ENCODE measurements around the gene TFAP2D. TPM values are rescaled to one million over a fixed set of nuclear protein-coding genes. Genes with fewer than 3 reads are reported as not detected.

TFAP2D gene
- total RNA-seq, 6 experiments from 2014 or later, result not detected

- no peak for DNase-seq
These were observed 4.6 kb downstream of the TFAP2D start for GRCh38 chr6:50717734-50718457.

GRCh38 chr6:50718566-50718965 lies 5.2 kb downstream of the TFAP2D start:
- H3K27ac ChIP-seq, result no peak overlapping the region
- H3K9me3 ChIP-seq, result no peaks in the 10 kb centered on the region
- no peak for TF ChIP-seq CTCF (IDR thresholded peaks at IDR 0.05)
- TF ChIP-seq POLR2A (IDR thresholded peaks at IDR 0.05), result no peak
- no peak overlapping the region for H3K4me3 ChIP-seq
- H3K36me3 ChIP-seq, result no peaks in the 10 kb centered on the region
- ATAC-seq, result no peak
- no peak for DNase-seq
- intact Hi-C loops (cut with DNase I), result no loop called here
- no peaks in the 10 kb centered on the region for H3K4me1 ChIP-seq
- H3K27me3 ChIP-seq, result peaks cover 0 to 5% of the 10 kb centered on the region in 2 donors
- WGBS (ENCODE audit: insufficient coverage, low coverage, low lambda C conversion rate, missing lambda C conversion rate), result 5% methylated on average over 2 of the region's 2 CpGs

More at GRCh38 chr6:50717734-50718457, 4.6 kb downstream of the TFAP2D start:
- WGBS (ENCODE audit: insufficient coverage, low coverage, low lambda C conversion rate, missing lambda C conversion rate), result 4% methylated on average over 9 of the region's 9 CpGs
- H3K27me3 ChIP-seq, result peaks cover 0 to 5% of the 10 kb centered on the region in 2 donors
- intact Hi-C loops (cut with DNase I), result no loop called here
- no peaks in the 10 kb centered on the region for H3K9me3 ChIP-seq
- H3K27ac ChIP-seq, result no peak overlapping the region
- no peaks in the 10 kb centered on the region for H3K4me1 ChIP-seq
- H3K4me3 ChIP-seq, result no peak overlapping the region
- TF ChIP-seq POLR2A (IDR thresholded peaks at IDR 0.05) (no peak), CTCF (IDR thresholded peaks at IDR 0.05) (no peak)
- ATAC-seq, result no peak
- H3K36me3 ChIP-seq, result no peaks in the 10 kb centered on the region

- WGBS (ENCODE audit: insufficient coverage, low coverage, low lambda C conversion rate, missing lambda C conversion rate), result 5% methylated on average over 10 of the region's 10 CpGs
- intact Hi-C loops (cut with DNase I), result no loop called here
- H3K9me3 ChIP-seq, result no peaks in the 10 kb centered on the region
- no peak overlapping the region for H3K4me3 ChIP-seq
- ATAC-seq (peak in 1 of 4 donors; percentile 30), DNase-seq (no peak)
- no peaks in the 10 kb centered on the region for H3K36me3 ChIP-seq
- TF ChIP-seq POLR2A (IDR thresholded peaks at IDR 0.05) (no peak), CTCF (IDR thresholded peaks at IDR 0.05) (no peak)
- H3K27me3 ChIP-seq, result peaks cover 0 to 5% of the 10 kb centered on the region in 2 donors
- H3K27ac ChIP-seq, result no peak overlapping the region
- no peaks in the 10 kb centered on the region for H3K4me1 ChIP-seq
These were observed 7.3 kb downstream of the TFAP2D start for GRCh38 chr6:50720623-50721022.

GRCh38 chr6:50721978-50722377 lies 8.7 kb downstream of the TFAP2D start:
- ATAC-seq (no peak), DNase-seq (no peak)
- no peak for TF ChIP-seq CTCF (IDR thresholded peaks at IDR 0.05)
- TF ChIP-seq POLR2A (IDR thresholded peaks at IDR 0.05), result no peak
- no peak overlapping the region for H3K4me3 ChIP-seq
- H3K27me3 ChIP-seq, result peaks cover 0 to 5% of the 10 kb centered on the region in 2 donors
- no peaks in the 10 kb centered on the region for H3K4me1 ChIP-seq
- intact Hi-C loops (cut with DNase I), result no loop called here
- H3K36me3 ChIP-seq, result no peaks in the 10 kb centered on the region
- WGBS (ENCODE audit: insufficient coverage, low coverage, low lambda C conversion rate, missing lambda C conversion rate), result 3% methylated on average over 19 of the region's 19 CpGs
- H3K27ac ChIP-seq, result no peak overlapping the region
- H3K9me3 ChIP-seq, result no peaks in the 10 kb centered on the region

Measured in right lobe of liver (tissue), 6 donors.